H1 (cell line): ENCODE data around the gene INPP4A. TPM values are rescaled to one million over a fixed set of nuclear protein-coding genes. Genes with fewer than 3 reads are reported as not detected.

ENCODE experiments used
- CTCF ChIA-PET: fragments of 300-600 bp; sonication (Branson Sonifier 250); formaldehyde crosslinking; loops from one replicate; lab custom pipeline; 2021; ENCODE audit not compliant: partially characterized antibody; lab: Charles Lee
- POLR2A ChIA-PET: fragments of 300-600 bp; sonication (Branson Sonifier 250); formaldehyde crosslinking; loops from one replicate; lab custom pipeline; 2021; ENCODE audit warnings: inconsistent platforms; ENCODE audit not compliant: partially characterized antibody; lab: Charles Lee
- DNase-seq, 2 experiments: peaks; one replicate each; pipeline versions ENCODE4 v3.0.0 to v3.0.0-alpha.2; 2010 to 2022; ENCODE audit warnings: low spot score in 2 of 2, low read depth in 1 of 2, mixed read lengths in 1 of 2
- FAIRE-seq: peaks from 2 replicates; lab custom pipeline; 2011; peaks lifted over from hg19 to GRCh38; lab: Jason Lieb, UNC
- H2AFZ ChIP-seq: 2 replicates; pipeline ENCODE4 v1.8.1; 2012; ENCODE audit warnings: low read length, inconsistent platforms
- H2AK5ac ChIP-seq: 2 replicates; pipeline ENCODE4 v1.6.1; 2013; ENCODE audit warnings: low read depth, low read length
- H2BK120ac ChIP-seq: replicated peaks from 2 replicates; pipeline ENCODE3; 2013; ENCODE audit warnings: low read depth, low read length, inconsistent platforms
- H2BK12ac ChIP-seq: 2 replicates; pipeline ENCODE4 v1.6.1; 2013; ENCODE audit warnings: low read depth, low read length
- H2BK15ac ChIP-seq: 2 replicates; pipeline ENCODE4 v1.6.1; 2013; ENCODE audit warnings: low read length
- H2BK20ac ChIP-seq: 2 replicates; pipeline ENCODE4 v1.6.1; 2013; ENCODE audit warnings: low read length
- H2BK5ac ChIP-seq: 2 replicates; pipeline ENCODE4 v1.6.1; 2013; ENCODE audit warnings: low read depth, low read length
- H3K14ac ChIP-seq: 2 replicates; pipeline ENCODE4 v1.6.1; 2013; ENCODE audit warnings: inconsistent platforms; ENCODE audit not compliant: insufficient read length
- H3K18ac ChIP-seq: 2 replicates; pipeline ENCODE4 v1.6.1; 2013; ENCODE audit warnings: low read length; ENCODE audit errors: extremely low read depth
- H3K23ac ChIP-seq: 2 replicates; pipeline ENCODE4 v1.6.1; 2013; ENCODE audit warnings: inconsistent platforms; ENCODE audit not compliant: insufficient read length
- H3K23me2 ChIP-seq: 2 replicates; pipeline ENCODE4 v1.6.1; 2013; ENCODE audit warnings: low read depth, low read length
- H3K27ac ChIP-seq: 2 replicates; pipeline ENCODE4 v1.6.1; 2011; ENCODE audit warnings: low read depth, low read length, inconsistent platforms
- H3K27me3 ChIP-seq, 4 experiments: replicated peaks in 1 of 4; 1 replicate in 1 of 4; 2 replicates in 3 of 4; pipeline versions ENCODE4 v1.6.1 to v1.8.1; 2011 to 2013; ENCODE audit warnings: low read length in 3 of 4, mild to moderate bottlenecking in 3 of 4, inconsistent platforms in 2 of 4, mixed read lengths in 2 of 4, moderate library complexity in 1 of 4; ENCODE audit not compliant: control insufficient read depth in 3 of 4, insufficient read depth in 3 of 4; ENCODE audit errors: extremely low read depth in 1 of 4
- H3K36me3 ChIP-seq, 4 experiments: 2 replicates each; pipeline versions ENCODE4 v1.6.1 to v1.8.1; 2011 to 2013; ENCODE audit warnings: mild to moderate bottlenecking in 4 of 4, low read length in 3 of 4, moderate library complexity in 2 of 4, control low read depth in 1 of 4, inconsistent platforms in 1 of 4; ENCODE audit not compliant: insufficient read depth in 4 of 4, control insufficient read depth in 2 of 4
- H3K4ac ChIP-seq: replicated peaks from 2 replicates; pipeline ENCODE3; 2013; ENCODE audit warnings: low read length, low read depth, mixed read lengths, inconsistent platforms; ENCODE audit not compliant: insufficient read length
- H3K4me1 ChIP-seq, 4 experiments: replicated peaks in 1 of 4; 1 replicate in 1 of 4; 2 replicates in 3 of 4; pipeline versions ENCODE4 v1.6.1 to v1.8.1; 2011 to 2013; ENCODE audit warnings: low read length in 3 of 4, inconsistent platforms in 2 of 4, mixed read lengths in 1 of 4; ENCODE audit not compliant: insufficient read depth in 4 of 4, control insufficient read depth in 3 of 4
- H3K4me2 ChIP-seq, 2 experiments: 2 replicates each; pipeline versions ENCODE4 v1.6.1 to v1.8.1; 2011 to 2013; ENCODE audit warnings: low read depth in 2 of 2, low read length in 2 of 2, control low read depth in 1 of 2, inconsistent platforms in 1 of 2, mild to moderate bottlenecking in 1 of 2; ENCODE audit not compliant: insufficient read depth in 1 of 2
- H3K4me3 ChIP-seq, 4 experiments: fragments of 200-600, 300-600 bp in 1 of 4; sonication (generic), shearing (Covaris generic), sonication (Bioruptor Twin) in 1 of 4; 2 replicates each; pipeline versions ENCODE4 v1.5.1 to v1.8.1; 2011 to 2016; ENCODE audit warnings: low read length in 4 of 4, low read depth in 3 of 4, control low read depth in 2 of 4, inconsistent platforms in 2 of 4, mild to moderate bottlenecking in 2 of 4, mixed read lengths in 1 of 4, moderate library complexity in 1 of 4; ENCODE audit not compliant: insufficient read depth in 2 of 4; ENCODE audit errors: extremely low read depth in 1 of 4
- H3K56ac ChIP-seq: replicated peaks from 2 replicates; pipeline ENCODE3; 2013; ENCODE audit warnings: low read depth, mild to moderate bottlenecking, mixed read lengths, low read length, inconsistent platforms; ENCODE audit not compliant: insufficient read length
- H3K79me1 ChIP-seq: 2 replicates; pipeline ENCODE4 v1.6.1; 2013; ENCODE audit warnings: low read depth, low read length, control low read depth
- H3K79me2 ChIP-seq, 2 experiments: 2 replicates each; pipeline versions ENCODE4 v1.6.1 to v1.8.1; 2012 to 2013; ENCODE audit warnings: low read length in 2 of 2, mild to moderate bottlenecking in 2 of 2, inconsistent platforms in 1 of 2; ENCODE audit not compliant: insufficient read depth in 2 of 2, control insufficient read depth in 1 of 2
- H3K9ac ChIP-seq, 4 experiments: replicated peaks in 1 of 4; 1 replicate in 1 of 4; 2 replicates in 3 of 4; pipeline versions ENCODE4 v1.6.1 to v1.8.1; 2011 to 2013; ENCODE audit warnings: low read depth in 3 of 4, low read length in 3 of 4, control low read depth in 2 of 4, mild to moderate bottlenecking in 2 of 4, moderate library complexity in 2 of 4, inconsistent platforms in 1 of 4; ENCODE audit errors: extremely low read depth in 1 of 4
- H3K9me3 ChIP-seq, 2 experiments: 2 replicates each; pipeline versions ENCODE4 v1.6.1 to v1.8.1; 2012 to 2013; ENCODE audit warnings: mild to moderate bottlenecking in 2 of 2, moderate library complexity in 2 of 2, control low read depth in 1 of 2, inconsistent platforms in 1 of 2, low read depth in 1 of 2, low read length in 1 of 2, mixed read lengths in 1 of 2; ENCODE audit not compliant: insufficient read depth in 2 of 2
- H4K20me1 ChIP-seq, 2 experiments: replicated peaks in 1 of 2; 2 replicates each; pipeline versions ENCODE3 to v1.8.1; 2011 to 2013; ENCODE audit warnings: inconsistent platforms in 2 of 2, low read length in 2 of 2, mild to moderate bottlenecking in 1 of 2; ENCODE audit not compliant: insufficient read depth in 2 of 2, control insufficient read depth in 1 of 2
- H4K5ac ChIP-seq: 2 replicates; pipeline ENCODE4 v1.6.1; 2013; ENCODE audit warnings: low read length, low read depth, mixed read lengths, inconsistent platforms; ENCODE audit not compliant: insufficient read length
- H4K8ac ChIP-seq: 2 replicates; pipeline ENCODE4 v1.8.0; 2013; ENCODE audit warnings: mild to moderate bottlenecking, moderate library complexity, low read length, inconsistent platforms; ENCODE audit not compliant: insufficient read depth; ENCODE audit errors: extremely low read depth
- H4K91ac ChIP-seq: replicated peaks from 2 replicates; pipeline ENCODE3; 2013; ENCODE audit warnings: low read length, mixed read lengths, inconsistent platforms; ENCODE audit not compliant: insufficient read length
- ASH2L ChIP-seq: fragments of 200-600, 300-600 bp; sonication (generic); IDR thresholded peaks from one replicate; pipeline ENCODE4 v1.7.1; 2017; ENCODE audit warnings: low read length
- CHD2 ChIP-seq: IDR thresholded peaks from 2 replicates; pipeline ENCODE4 v1.6.1; 2012; ENCODE audit warnings: low read length, improper control_type of control experiment
- CREB1 ChIP-seq: IDR thresholded peaks from 2 replicates; pipeline ENCODE4 v1.6.1; 2012; ENCODE audit warnings: inconsistent platforms
- GTF2F1 ChIP-seq: IDR thresholded peaks from 2 replicates; pipeline ENCODE4 v1.6.1; 2012; ENCODE audit warnings: low read depth, low read length, improper control_type of control experiment, borderline replicate concordance
- HDAC2 ChIP-seq, 2 experiments: fragments of 300-600 bp in 1 of 2; sonication (generic) in 1 of 2; IDR thresholded peaks; 2 replicates each; pipeline ENCODE4 v1.6.1; 2011 to 2012; ENCODE audit warnings: low read depth in 2 of 2, low read length in 2 of 2, mild to moderate bottlenecking in 2 of 2, moderate library complexity in 2 of 2, borderline replicate concordance in 1 of 2, inconsistent platforms in 1 of 2
- KDM5A ChIP-seq: fragments of 200-600 bp; IDR thresholded peaks from 2 replicates; pipeline ENCODE4 v1.7.1; 2012; ENCODE audit warnings: mild to moderate bottlenecking, low read length, inconsistent platforms, mixed read lengths
- MAFK ChIP-seq: IDR thresholded peaks from 2 replicates; pipeline ENCODE4 v1.6.1; 2012; ENCODE audit warnings: low read depth, mild to moderate bottlenecking, improper control_type of control experiment, low read length
- RAD21 ChIP-seq, 2 experiments: IDR thresholded peaks in 1 of 2; conservative IDR thresholded peaks in 1 of 2; 2 replicates each; pipeline ENCODE4 v1.6.1; 2011; ENCODE audit warnings: low read depth in 2 of 2, low read length in 2 of 2, improper control_type of control experiment in 1 of 2, inconsistent platforms in 1 of 2, mild to moderate bottlenecking in 1 of 2, moderate library complexity in 1 of 2
- RBBP5 ChIP-seq: IDR thresholded peaks from 2 replicates; pipeline ENCODE4 v1.7.1; 2012; ENCODE audit warnings: low read depth, mild to moderate bottlenecking, inconsistent platforms, low read length, moderate library complexity, borderline replicate concordance
- RXRA ChIP-seq: IDR thresholded peaks from 2 replicates; pipeline ENCODE4 v1.6.1; 2011; ENCODE audit warnings: low read depth, mild to moderate bottlenecking, low read length, moderate library complexity; ENCODE audit not compliant: insufficient read depth
- TBP ChIP-seq: IDR thresholded peaks from 2 replicates; pipeline ENCODE4 v1.6.1; 2011; ENCODE audit warnings: low read depth, low read length, improper control_type of control experiment
- TCF12 ChIP-seq: IDR thresholded peaks from 2 replicates; pipeline ENCODE4 v1.6.1; 2011; ENCODE audit warnings: low read depth, mild to moderate bottlenecking, low read length
- WGBS, 2 experiments: shearing (Covaris generic) in 1 of 2; methylation state at CpG; one replicate each; pipeline versions ENCODE4 v1.1.6 to v1.1.7; 2013 to 2015; ENCODE audit warnings: low lambda C conversion rate in 2 of 2, mixed read lengths in 2 of 2, inconsistent platforms in 1 of 2, low coverage in 1 of 2, missing lambda C conversion rate in 1 of 2; ENCODE audit not compliant: insufficient replicate concordance in 2 of 2, insufficient coverage in 1 of 2, insufficient read length in 1 of 2; ENCODE audit errors: extremely low coverage in 1 of 2, missing lambda C conversion rate in 1 of 2; 5-methylcytosine and 5-hydroxymethylcytosine counted together
- polyA plus RNA-seq, 7 experiments: library from polyadenylated mRNA; depleted of rRNA in 3 of 7; stranded (reverse) in 5 of 7; unstranded in 2 of 7; fragments of >200 nt in 5 of 7; fragments of 200-250 nt in 2 of 7; gene quantifications; 1 replicate in 5 of 7; 2 replicates in 1 of 7; 4 replicates in 1 of 7; pipeline versions ENCODE4 v1.2.1 to v1.2.3, GENCODE V29; 2011 to 2013; ENCODE audit warnings: missing spikeins in 2 of 7, mixed read lengths in 2 of 7
- total RNA-seq: library from RNA; stranded (reverse); fragmentation: NEBNext Ultra II Directional; extraction: Animal tissue kit (Norgen Biotek cat#: 25700); gene quantifications from 2 replicates; pipeline ENCODE4 v1.2.1, GENCODE V29; 2021
- TF ChIP-seq, protein P1 (sequence below): IDR thresholded peaks from 2 replicates; pipeline ENCODE4 v1.6.1; 2012; ENCODE audit warnings: low read length, inconsistent platforms

INPP4A gene
- total and polyA plus RNA-seq, 2 of the 8 experiments (the other 6 are each of a cell fraction or from before 2014, with no cell fraction given), result 25.6 to 34.3 TPM

DNA sequence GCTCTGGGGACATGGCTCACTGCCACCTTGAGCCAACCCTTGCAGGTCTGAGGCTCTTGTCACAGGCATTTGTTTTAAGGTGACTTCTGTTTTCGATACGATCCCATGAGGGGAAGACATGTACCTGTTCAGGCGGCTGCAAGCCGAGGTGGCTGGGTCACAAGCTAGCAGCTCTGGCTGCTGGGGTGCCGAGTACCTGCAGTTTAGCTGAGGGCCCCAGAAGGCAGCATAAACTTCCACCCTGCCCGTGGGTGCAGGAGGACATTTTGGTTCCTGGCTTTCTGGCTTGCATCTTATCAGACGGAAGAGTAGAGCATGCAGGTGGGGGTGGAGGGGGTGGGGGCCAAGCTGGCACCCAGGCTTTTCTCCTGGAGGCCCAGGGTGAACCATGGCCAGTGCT, 135.3 kb downstream of the INPP4A start:
- ChIA-PET POLR2A (no interaction called here), CTCF (interaction anchor here (0.7 to 1.7 kb wide), 4 partner anchors 9 to 22 kb away, joined by 3 to 7 read pairs (median 5); no protein-coding TSS in a partner anchor)
- 94% methylated on average over 7 of the region's 7 CpGs; no CpG with 5 or more reads in 1 of the 2 experiments for WGBS, 2 experiments
- Histone ChIP-seq H3K18ac (no peak overlapping the region), H3K9me3 (no peaks in the 10 kb centered on the region), H3K56ac (no peak overlapping the region), H3K23ac (no peak overlapping the region), H3K36me3 (peaks cover 2 to 18% (median 12%) of the 10 kb centered on the region in 4 experiments), H2BK120ac (no peak overlapping the region), H3K4ac (no peak overlapping the region), H3K79me1 (no peaks in the 10 kb centered on the region), H2BK5ac (no peak overlapping the region), H2AFZ (no peak overlapping the region), H2AK5ac (no peak overlapping the region), H3K27me3 (no peaks in the 10 kb centered on the region), H2BK15ac (no peak overlapping the region), H3K9ac (no peak overlapping the region), H3K27ac (no peak overlapping the region), H3K23me2 (no peaks in the 10 kb centered on the region), H4K20me1 (peaks cover 0 to 2% of the 10 kb centered on the region in 2 experiments), H3K4me2 (no peak overlapping the region), H3K79me2 (no peaks in the 10 kb centered on the region), H2BK12ac (no peak overlapping the region), H3K14ac (no peak overlapping the region), H4K8ac (no peak overlapping the region; the same call in 1 of the 2 replicates), H3K4me3 (no peak overlapping the region), H4K5ac (no peak overlapping the region), H3K4me1 (no peaks in the 10 kb centered on the region), H2BK20ac (no peak overlapping the region), H4K91ac (no peak overlapping the region)
- peak in 1 of 2 experiments; percentile 36 for DNase-seq
- no peak for FAIRE-seq
- TF ChIP-seq GTF2F1 (no peak), ASH2L (no peak), CHD2 (no peak), KDM5A (no peak), MAFK (no peak), RBBP5 (no peak), TCF12 (no peak), TBP (no peak), RAD21 (IDR thresholded peaks at IDR 0.05 in 1 of 2, conservative IDR thresholded peaks at IDR 0.05 in 1 of 2; ENCODE audit: low read depth in 2 of 2, low read length in 2 of 2) (no peak), RXRA (no peak), CREB1 (no peak), HDAC2 (IDR thresholded peaks at IDR 0.05; ENCODE audit: borderline replicate concordance in 1 of 2, low read depth in 2 of 2, low read length in 2 of 2) (no peak)
- TF ChIP-seq, protein P1, sequence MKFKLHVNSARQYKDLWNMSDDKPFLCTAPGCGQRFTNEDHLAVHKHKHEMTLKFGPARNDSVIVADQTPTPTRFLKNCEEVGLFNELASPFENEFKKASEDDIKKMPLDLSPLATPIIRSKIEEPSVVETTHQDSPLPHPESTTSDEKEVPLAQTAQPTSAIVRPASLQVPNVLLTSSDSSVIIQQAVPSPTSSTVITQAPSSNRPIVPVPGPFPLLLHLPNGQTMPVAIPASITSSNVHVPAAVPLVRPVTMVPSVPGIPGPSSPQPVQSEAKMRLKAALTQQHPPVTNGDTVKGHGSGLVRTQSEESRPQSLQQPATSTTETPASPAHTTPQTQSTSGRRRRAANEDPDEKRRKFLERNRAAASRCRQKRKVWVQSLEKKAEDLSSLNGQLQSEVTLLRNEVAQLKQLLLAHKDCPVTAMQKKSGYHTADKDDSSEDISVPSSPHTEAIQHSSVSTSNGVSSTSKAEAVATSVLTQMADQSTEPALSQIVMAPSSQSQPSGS, result no peak
